Naive thymus-derived CD4-positive, alpha-beta T cell (primary cell): Measurements from ENCODE around the gene ORAI1. TPM values are rescaled to one million over a fixed set of nuclear protein-coding genes. Genes with fewer than 3 reads are reported as not detected.

Experiments
- ATAC-seq: fragments of 150-1000 bp; cut with Tn5 transposase; 2 replicates; pipeline ENCODE4 v1.10.0; 2021; ENCODE audit warnings: mild to moderate bottlenecking, moderate library complexity
- CTCF ChIA-PET: fragments of 350-600 bp; sonication (Branson Sonifier 250); formaldehyde crosslinking; loops from one replicate; lab custom pipeline; 2021; ENCODE audit warnings: antibody characterized with exemption; lab: Charles Lee
- POLR2A ChIA-PET: fragments of 350-600 bp; sonication (Branson Sonifier 250); formaldehyde crosslinking; loops from one replicate; lab custom pipeline; 2021; ENCODE audit warnings: antibody characterized with exemption, inconsistent platforms; lab: Charles Lee
- DNase-seq, 9 donors: peaks; one replicate each; pipeline versions ENCODE4 v3.0.0 to v3.0.0-alpha.2; 2020 to 2022; ENCODE audit warnings: mixed read lengths in 1 of 9
- H3K27ac ChIP-seq: one replicate; pipeline ENCODE4 v1.7.0; 2013; ENCODE audit warnings: mild to moderate bottlenecking, low read depth, low read length, moderate library complexity
- H3K27me3 ChIP-seq, 2 donors: one replicate each; pipeline ENCODE4 v1.7.0; 2013; ENCODE audit warnings: low read length in 2 of 2, mild to moderate bottlenecking in 2 of 2, moderate library complexity in 2 of 2; ENCODE audit not compliant: control insufficient read depth in 2 of 2, insufficient read depth in 2 of 2
- H3K36me3 ChIP-seq, 3 experiments: 1 replicate in 2 of 3; 2 replicates in 1 of 3; pipeline ENCODE4 v1.7.0; 2013; ENCODE audit warnings: low read length in 3 of 3, mild to moderate bottlenecking in 3 of 3, moderate library complexity in 1 of 3; ENCODE audit not compliant: insufficient read depth in 3 of 3, control insufficient read depth in 2 of 3
- H3K4me1 ChIP-seq, 2 donors: one replicate each; pipeline ENCODE4 v1.7.0; 2013; ENCODE audit warnings: low read length in 2 of 2, mild to moderate bottlenecking in 2 of 2, moderate library complexity in 1 of 2; ENCODE audit not compliant: control insufficient read depth in 2 of 2, insufficient read depth in 2 of 2
- H3K4me3 ChIP-seq: 2 replicates; pipeline ENCODE4 v1.7.0; 2013; ENCODE audit warnings: mild to moderate bottlenecking, low read length
- H3K9me3 ChIP-seq, 3 experiments: 1 replicate in 2 of 3; 2 replicates in 1 of 3; pipeline ENCODE4 v1.7.0; 2013; ENCODE audit warnings: low read length in 3 of 3; ENCODE audit not compliant: control insufficient read depth in 2 of 3
- H3K27ac Mint-ChIP-seq, 9 donors: one replicate each; pipeline ENCODE4 v1.8.0; 2020 to 2022; ENCODE audit warnings: mixed read lengths in 9 of 9, mild to moderate bottlenecking in 8 of 9, moderate library complexity in 5 of 9, inconsistent platforms in 2 of 9
- H3K27me3 Mint-ChIP-seq, 5 donors: one replicate each; pipeline ENCODE4 v1.8.0; 2021 to 2022; ENCODE audit warnings: mixed read lengths in 5 of 5, mild to moderate bottlenecking in 1 of 5
- H3K36me3 Mint-ChIP-seq, 5 donors: one replicate each; pipeline ENCODE4 v1.8.0; 2020 to 2022; ENCODE audit warnings: mixed read lengths in 5 of 5, mild to moderate bottlenecking in 3 of 5, inconsistent platforms in 1 of 5
- H3K4me1 Mint-ChIP-seq, 7 donors: one replicate each; pipeline ENCODE4 v1.8.0; 2020 to 2022; ENCODE audit warnings: mixed read lengths in 7 of 7, mild to moderate bottlenecking in 3 of 7, inconsistent platforms in 1 of 7
- H3K4me3 Mint-ChIP-seq, 10 donors: one replicate each; pipeline ENCODE4 v1.8.0; 2020 to 2022; ENCODE audit warnings: mild to moderate bottlenecking in 10 of 10, mixed read lengths in 10 of 10, moderate library complexity in 6 of 10, inconsistent platforms in 2 of 10
- H3K9me3 Mint-ChIP-seq, 11 donors: one replicate each; pipeline ENCODE4 v1.8.0; 2020 to 2022; ENCODE audit warnings: mixed read lengths in 11 of 11, mild to moderate bottlenecking in 4 of 11, inconsistent platforms in 1 of 11, moderate library complexity in 1 of 11
- intact Hi-C, 2 donors: fragments of 100-400 bp; cut with micrococcal nuclease; formaldehyde crosslinking; loops; one replicate each; pipeline ENCODE4 v1.15.1; 2023
- polyA plus RNA-seq, 2 donors: library from polyadenylated mRNA; unstranded; fragments of 300-500 nt; fragmentation: Illumina TruSeq; gene quantifications; one replicate each; pipeline ENCODE4 v1.2.3, GENCODE V29; 2021
- total RNA-seq, 6 experiments: library from RNA in 5 of 6; stranded (reverse) in 5 of 6; gene quantifications; 1 replicate in 5 of 6; 2 replicates in 1 of 6; pipeline ENCODE4 v1.2.3 and lab custom pipeline; 2021 to 2026

Gene ORAI1
- total and polyA plus RNA-seq, 7 experiments from 2014 or later = 34.4 to 256 (median 51.9) TPM

DNA sequence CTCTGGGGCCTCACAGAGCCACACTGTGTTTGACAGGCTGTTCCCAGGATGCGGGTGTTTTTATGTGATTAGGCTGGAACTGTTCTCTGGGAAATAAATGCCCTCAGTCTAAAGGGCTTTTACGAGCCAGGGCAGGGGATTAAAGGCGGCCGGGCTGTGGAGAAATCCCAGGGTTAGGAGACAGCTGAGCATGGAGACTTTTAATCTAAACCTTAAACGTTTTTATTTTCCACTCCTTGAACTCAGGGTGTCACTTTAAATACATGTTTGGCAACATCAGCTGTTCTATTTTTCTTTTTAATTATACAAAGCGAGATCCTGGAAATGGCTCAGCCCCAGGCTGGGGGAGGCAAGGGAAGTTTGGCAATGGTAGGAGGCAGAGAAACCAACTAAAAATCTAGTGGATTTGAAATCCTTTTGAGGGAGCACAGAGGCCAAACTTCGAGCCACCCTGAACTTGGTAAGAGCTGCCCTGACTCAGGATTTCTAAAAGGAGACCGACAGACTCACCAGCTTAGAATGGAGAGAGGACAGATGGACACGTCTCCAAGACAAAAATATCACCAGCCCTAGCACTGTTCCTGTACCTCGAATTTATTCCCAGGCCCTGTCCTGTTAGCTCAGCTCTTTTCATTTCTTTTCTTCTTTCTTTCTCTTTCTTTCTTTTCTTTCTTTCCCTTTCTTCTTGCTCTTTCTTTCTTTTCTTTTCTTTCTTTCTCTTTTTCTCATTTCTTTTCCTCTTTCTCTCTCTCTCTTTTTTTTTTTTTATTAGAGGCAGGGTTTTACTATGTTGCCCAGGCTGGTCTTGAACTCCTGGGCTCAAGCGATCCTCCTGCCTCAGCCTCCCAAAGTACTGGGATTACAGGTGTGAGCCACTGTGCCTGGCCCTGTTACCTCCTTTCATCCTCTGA, 15.8 kb upstream of the ORAI1 start:
- peak overlapping the region in 6 of 9 donors; percentile 5 to 62 (median 48) for H3K27ac Mint-ChIP-seq
- no peaks in the 10 kb centered on the region for H3K36me3 Mint-ChIP-seq
- ChIA-PET CTCF (interaction anchor here (0.6 kb wide), 1 partner anchor 49 kb away, joined by 3 read pairs; no protein-coding TSS in a partner anchor), POLR2A (interaction anchor here (0.6 to 2.2 kb wide), 4 partner anchors 10 to 66 kb away, joined by 3 to 6 read pairs (median 5); partner anchors contain the start of gene KDM2B)
- no peak overlapping the region for H3K4me3 Mint-ChIP-seq
- H3K36me3 ChIP-seq = no peaks in the 10 kb centered on the region
- intact Hi-C loops = no loop called here
- peaks cover 7 to 15% (median 10%) of the 10 kb centered on the region in 7 donors for H3K4me1 Mint-ChIP-seq
- no peak overlapping the region for H3K27ac ChIP-seq
- H3K27me3 Mint-ChIP-seq = no peaks in the 10 kb centered on the region
- no peaks in the 10 kb centered on the region for H3K27me3 ChIP-seq
- no peaks in the 10 kb centered on the region for H3K4me1 ChIP-seq
- no peak for ATAC-seq
- no peaks in the 10 kb centered on the region for H3K9me3 ChIP-seq
- DNase-seq = no peak
- no peak overlapping the region for H3K4me3 ChIP-seq
- no peaks in the 10 kb centered on the region for H3K9me3 Mint-ChIP-seq

- H3K9me3 ChIP-seq = no peaks in the 10 kb centered on the region
- Mint-ChIP-seq H3K27ac (peak overlapping the region in 5 of 9 donors; percentile 38 to 69 (median 56)), H3K36me3 (no peaks in the 10 kb centered on the region), H3K4me3 (no peak overlapping the region), H3K4me1 (peaks cover 7 to 16% (median 10%) of the 10 kb centered on the region in 7 donors), H3K9me3 (no peaks in the 10 kb centered on the region), H3K27me3 (no peaks in the 10 kb centered on the region)
- H3K4me3 ChIP-seq = no peak overlapping the region
- ChIA-PET POLR2A (interaction anchor here (0.6 to 2.2 kb wide), 3 partner anchors 11 to 65 kb away, joined by 3 to 5 read pairs (median 5); partner anchors contain the start of gene KDM2B), CTCF (interaction anchor here (1.0 kb wide), 1 partner anchor 57 kb away, joined by 3 read pairs; no protein-coding TSS in a partner anchor)
- intact Hi-C loops = no loop called here
- H3K4me1 ChIP-seq = no peaks in the 10 kb centered on the region
- ATAC-seq (peak; percentile 41), DNase-seq (peak in 1 of 9 donors; percentile 29)
- no peaks in the 10 kb centered on the region for H3K36me3 ChIP-seq
- H3K27ac ChIP-seq = no peak overlapping the region
- no peaks in the 10 kb centered on the region for H3K27me3 ChIP-seq
Measured at GRCh38 chr12:121611306-121611705, 15.0 kb upstream of the ORAI1 start.

GRCh38 chr12:121613462-121613861, 12.9 kb upstream of the ORAI1 start:
- no peaks in the 10 kb centered on the region for H3K4me1 ChIP-seq
- DNase-seq (no peak), ATAC-seq (no peak)
- H3K4me3 ChIP-seq = no peak overlapping the region
- intact Hi-C loops = no loop called here
- H3K27me3 Mint-ChIP-seq = no peaks in the 10 kb centered on the region
- H3K27ac Mint-ChIP-seq = peak overlapping the region in 1 of 9 donors; percentile 17
- H3K9me3 Mint-ChIP-seq = peaks cover 0 to 1% (median 0%) of the 10 kb centered on the region in 11 donors
- CTCF ChIA-PET = no interaction called here
- peaks cover 0 to 2% (median 0%) of the 10 kb centered on the region in 5 donors for H3K36me3 Mint-ChIP-seq
- no peak overlapping the region for H3K4me3 Mint-ChIP-seq
- peaks cover 7 to 16% (median 10%) of the 10 kb centered on the region in 7 donors for H3K4me1 Mint-ChIP-seq
- H3K27ac ChIP-seq = no peak overlapping the region
- no peaks in the 10 kb centered on the region for H3K36me3 ChIP-seq
- no peaks in the 10 kb centered on the region for H3K9me3 ChIP-seq
- no peaks in the 10 kb centered on the region for H3K27me3 ChIP-seq
- POLR2A ChIA-PET = interaction anchor here (0.5 to 1.0 kb wide), 2 partner anchors 13 to 31 kb away, joined by 3 read pairs; no protein-coding TSS in a partner anchor

DNA sequence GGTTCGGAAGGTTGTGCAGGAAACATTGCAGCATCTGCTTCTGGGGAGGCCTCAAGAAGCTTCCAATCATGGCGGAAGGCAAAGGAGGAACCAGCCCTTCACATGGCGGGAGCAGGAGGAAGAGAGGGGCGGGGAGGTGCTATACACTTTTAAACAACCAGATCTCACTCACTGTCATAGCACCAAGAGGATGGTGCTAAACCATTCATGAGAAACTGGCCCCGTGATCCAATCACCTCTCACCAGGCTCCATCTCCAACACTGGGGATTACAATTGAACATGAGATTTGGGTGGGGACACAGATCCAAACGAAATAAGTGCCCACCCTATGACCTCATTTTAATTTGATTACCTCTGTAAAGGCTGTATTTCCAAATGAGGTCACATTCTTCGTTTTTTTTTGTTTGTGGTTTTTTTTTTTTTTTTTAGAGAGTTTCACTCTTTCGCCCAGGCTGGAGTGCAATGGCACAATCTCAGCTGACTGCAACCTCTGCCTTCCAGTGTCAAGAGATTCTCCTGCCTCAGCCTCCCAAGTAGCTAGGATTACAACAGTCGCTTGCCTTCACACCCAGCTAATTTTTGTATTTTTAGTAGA, 11.4 kb upstream of the ORAI1 start:
- Histone ChIP-seq H3K9me3 (no peaks in the 10 kb centered on the region), H3K27me3 (no peaks in the 10 kb centered on the region), H3K4me1 (no peaks in the 10 kb centered on the region), H3K36me3 (no peaks in the 10 kb centered on the region), H3K4me3 (no peak overlapping the region), H3K27ac (no peak overlapping the region)
- H3K4me3 Mint-ChIP-seq = peak overlapping the region in 1 of 10 donors; percentile 38
- peaks cover 0 to 1% (median 0%) of the 10 kb centered on the region in 11 donors for H3K9me3 Mint-ChIP-seq
- H3K27ac Mint-ChIP-seq = peak overlapping the region in 1 of 9 donors; percentile 53
- DNase-seq (no peak), ATAC-seq (peak; percentile 63)
- ChIA-PET POLR2A (interaction anchor here (1.1 kb wide), 1 partner anchor 34 kb away, joined by 3 read pairs; the partner anchor contains the start of gene KDM2B), CTCF (interaction anchor here (0.7 kb wide), 1 partner anchor 19 kb away, joined by 3 read pairs; no protein-coding TSS in a partner anchor)
- no peaks in the 10 kb centered on the region for H3K27me3 Mint-ChIP-seq
- peaks cover 4 to 16% (median 10%) of the 10 kb centered on the region in 7 donors for H3K4me1 Mint-ChIP-seq
- intact Hi-C loops = no loop called here
- peaks cover 0 to 2% (median 0%) of the 10 kb centered on the region in 5 donors for H3K36me3 Mint-ChIP-seq

GRCh38 chr12:121618659-121619233, 7.6 kb upstream of the ORAI1 start:
- DNase-seq (no peak), ATAC-seq (no peak)
- Histone ChIP-seq H3K36me3 (no peaks in the 10 kb centered on the region), H3K4me1 (no peaks in the 10 kb centered on the region), H3K4me3 (no peak overlapping the region), H3K27me3 (no peaks in the 10 kb centered on the region), H3K27ac (no peak overlapping the region), H3K9me3 (no peaks in the 10 kb centered on the region)
- Mint-ChIP-seq H3K27ac (peak overlapping the region in 2 of 9 donors; percentile 7 to 70), H3K4me3 (no peak overlapping the region), H3K27me3 (no peaks in the 10 kb centered on the region), H3K36me3 (peaks cover 0 to 2% (median 0%) of the 10 kb centered on the region in 5 donors), H3K9me3 (peaks cover 0 to 1% (median 0%) of the 10 kb centered on the region in 11 donors), H3K4me1 (peaks cover 0 to 11% (median 5%) of the 10 kb centered on the region in 7 donors)
- ChIA-PET POLR2A (interaction anchor here (1.6 kb wide), 1 partner anchor 37 kb away, joined by 4 read pairs; the partner anchor contains the start of gene KDM2B), CTCF (interaction anchor here (0.6 to 2.9 kb wide), 2 partner anchors 65 to 187 kb away, joined by 3 to 15 read pairs; no protein-coding TSS in a partner anchor)
- intact Hi-C loops = no loop called here
